HG03060 (cell line): ENCODE data around the gene LRRC4C.
A peak's percentile ranks its signal among the peaks of the same experiment; 100 is the strongest.

Source experiments
- ATAC-seq: cut with Tn5 transposase; IDR thresholded peaks from one replicate; pipeline ENCODE4 v1.9.1; 2021; ENCODE audit warnings: low read depth, moderate number of reproducible peaks; ENCODE audit not compliant: unreplicated experiment

Gene LRRC4C

DNA sequence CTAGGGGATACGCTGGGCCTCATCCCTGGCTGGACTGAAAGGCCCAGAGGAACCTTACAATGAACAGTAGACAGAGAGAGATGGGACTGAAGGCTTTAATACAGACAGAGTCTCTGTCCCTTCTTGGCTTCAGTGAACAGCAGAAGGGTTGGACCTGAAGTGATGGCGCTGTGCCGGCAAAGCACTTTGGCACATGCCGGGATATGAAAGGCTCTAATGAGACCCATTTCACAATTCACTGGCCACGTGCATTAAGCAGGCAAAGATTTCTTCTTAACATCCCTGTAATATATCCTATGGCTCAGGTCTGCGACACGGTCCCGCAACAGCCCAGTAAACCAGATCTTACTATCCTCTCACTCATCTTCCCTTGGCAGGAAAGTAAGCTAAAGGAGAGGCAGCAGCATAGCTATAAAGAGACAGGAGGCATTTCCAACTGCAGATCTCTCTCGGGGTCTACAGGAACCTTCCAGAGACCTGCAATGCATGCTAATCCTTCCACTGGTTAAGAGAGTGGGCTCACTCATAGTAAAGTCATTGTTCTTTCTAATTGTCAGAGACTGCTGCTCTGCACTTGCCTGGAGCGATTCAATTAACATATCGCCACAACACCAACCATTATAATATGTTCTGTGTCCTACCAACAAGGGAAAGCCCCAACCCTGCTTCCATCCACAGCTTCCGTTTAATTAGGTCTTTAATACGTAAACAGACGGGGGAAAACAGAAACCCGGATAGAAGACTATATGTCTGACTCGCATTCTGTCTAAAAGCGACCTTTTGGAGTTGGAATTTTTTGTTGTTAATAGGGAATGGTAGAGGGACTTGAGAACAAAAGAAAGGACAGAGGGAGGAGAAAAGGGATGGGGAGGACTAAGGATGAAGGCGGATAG, 1179.0 kb downstream of the LRRC4C start:
- ATAC-seq = no peak

DNA sequence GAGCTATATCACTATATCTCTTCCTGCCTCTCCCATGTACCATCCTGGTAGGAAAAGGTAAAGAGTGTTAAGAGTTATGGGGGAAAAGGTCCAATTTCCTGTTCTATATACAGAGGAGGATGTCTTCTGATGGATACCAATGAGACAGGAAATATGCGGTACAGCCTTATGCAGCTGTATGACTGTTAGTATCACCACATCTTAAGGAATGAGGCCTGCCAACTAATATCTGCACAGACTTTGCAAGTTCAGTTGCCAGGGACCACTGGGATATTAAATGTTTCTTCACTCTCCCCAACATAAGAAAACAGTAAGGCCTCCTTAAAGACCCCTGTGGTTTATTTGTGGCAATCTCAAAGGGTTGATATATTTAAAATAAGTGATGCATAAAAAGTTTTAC, 1182.5 kb downstream of the LRRC4C start:
- ATAC-seq = no peak

DNA sequence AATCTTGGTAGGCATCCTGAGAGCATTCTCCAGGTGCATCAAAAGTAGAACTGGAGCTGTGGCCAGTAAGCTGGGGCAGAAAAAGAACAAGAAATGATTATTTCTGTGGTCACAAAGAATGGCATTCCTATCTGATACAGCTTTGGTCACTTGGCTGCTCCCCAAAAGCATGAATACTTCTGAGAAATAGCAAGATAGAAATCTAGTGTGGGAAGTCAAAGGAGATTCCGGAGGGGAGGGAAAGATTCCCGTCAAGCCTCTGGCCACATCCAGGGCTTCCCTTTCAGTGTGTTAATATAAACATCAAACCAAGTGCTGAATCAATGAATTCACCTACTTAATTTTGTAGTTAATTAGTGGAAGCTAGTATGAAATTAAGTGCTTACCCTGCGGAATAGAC, 1185.4 kb downstream of the LRRC4C start:
- ATAC-seq = no peak

DNA sequence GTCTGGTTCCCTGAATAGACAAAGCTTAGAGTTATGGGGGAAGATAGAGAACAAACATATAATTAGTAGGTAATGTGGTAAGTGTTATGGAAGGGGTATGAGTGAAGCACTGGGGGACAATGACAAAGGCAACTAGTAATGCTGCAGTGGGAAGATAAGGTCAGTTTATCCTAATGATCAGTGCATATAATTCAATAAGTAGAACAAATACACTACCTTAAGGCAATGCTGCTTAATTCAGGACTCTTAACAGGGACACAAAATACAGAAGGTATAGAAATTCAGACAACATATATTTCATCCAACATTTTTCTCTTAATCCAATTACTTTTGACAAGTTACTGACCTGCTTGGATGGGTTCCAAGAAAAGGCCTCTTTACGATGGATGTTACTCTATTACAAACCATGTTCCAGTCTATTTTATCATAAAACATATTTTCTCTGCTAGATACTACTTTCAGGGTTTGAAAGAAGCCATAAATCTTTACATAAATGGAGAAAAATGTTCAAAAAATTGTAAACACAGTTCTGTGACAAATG, 1186.2 kb downstream of the LRRC4C start:
- no peak for ATAC-seq

DNA sequence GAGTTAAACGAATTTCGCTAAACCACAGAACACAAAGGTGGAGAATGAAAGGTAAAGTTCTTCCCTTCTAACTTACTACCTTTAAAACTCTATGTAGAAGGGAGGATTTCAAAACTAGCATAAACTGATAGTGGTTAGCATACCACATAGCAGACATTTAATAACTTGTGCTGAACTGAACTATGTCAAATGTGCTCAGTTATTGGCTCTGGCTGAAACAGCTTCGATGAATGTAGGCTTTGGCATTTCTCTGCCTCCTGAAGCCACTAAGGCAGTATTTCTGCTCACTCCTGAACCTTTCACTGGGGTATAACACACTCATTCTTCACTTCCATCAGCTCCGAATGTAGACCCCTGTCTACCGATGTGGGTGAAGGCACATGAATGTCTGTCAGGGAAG, 1188.1 kb downstream of the LRRC4C start:
- ATAC-seq = no peak

DNA sequence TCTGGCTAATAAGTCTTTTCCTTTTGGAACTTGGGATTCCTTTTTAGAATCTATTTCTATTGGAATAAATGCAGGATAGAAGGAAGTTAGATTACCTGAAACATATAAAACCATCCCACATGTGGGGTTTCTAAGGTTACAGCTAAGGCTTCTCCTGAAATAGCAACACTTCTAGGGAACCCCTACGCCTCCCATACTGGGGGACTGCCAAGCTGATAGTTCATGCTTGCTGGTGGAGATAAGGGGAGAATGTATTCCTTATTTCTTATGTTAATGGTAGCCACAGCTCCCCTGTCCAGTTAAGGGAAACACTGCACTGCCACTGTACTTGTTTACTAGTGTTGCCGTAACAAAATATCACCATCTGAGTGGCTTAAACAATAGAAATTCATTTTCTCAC, 1189.6 kb downstream of the LRRC4C start:
- no peak for ATAC-seq

DNA sequence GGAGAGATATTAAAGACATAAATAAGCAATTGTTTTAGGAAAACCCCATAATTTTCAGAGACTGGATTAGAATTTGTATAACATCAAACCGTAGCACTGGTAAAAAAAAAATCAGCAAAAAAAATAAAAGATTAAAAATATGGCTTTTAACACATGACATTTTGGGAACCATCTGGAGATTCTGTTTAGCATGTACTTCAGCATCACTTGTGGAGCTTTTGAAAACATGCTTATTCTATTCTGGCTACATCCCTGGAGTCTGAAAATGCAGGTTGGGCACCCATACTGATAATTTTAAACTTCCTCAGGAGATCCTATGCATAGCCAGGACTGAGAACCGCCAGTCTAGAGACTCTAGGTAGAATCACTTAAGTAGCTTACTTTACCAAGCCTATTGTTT, 1190.9 kb downstream of the LRRC4C start:
- ATAC-seq = no peak

DNA sequence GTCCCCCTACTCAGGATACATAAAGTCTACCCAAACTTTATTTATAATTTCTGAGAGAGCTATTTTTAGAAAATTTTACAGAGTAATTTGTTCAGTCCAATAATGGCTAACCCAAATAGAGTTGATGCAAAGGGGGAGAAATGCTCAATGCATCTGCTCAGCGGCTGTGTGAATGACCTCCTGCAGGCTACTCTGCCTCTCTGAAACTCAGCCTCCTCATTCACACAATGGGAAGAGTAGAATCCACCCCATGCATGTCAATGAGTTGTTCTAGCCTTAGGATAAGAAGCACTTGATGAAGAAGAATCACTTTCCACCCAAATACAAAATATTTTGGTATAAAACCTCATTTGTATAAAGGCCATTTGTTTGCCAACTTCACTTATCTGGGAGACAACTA, 1204.0 kb downstream of the LRRC4C start:
- no peak for ATAC-seq

DNA sequence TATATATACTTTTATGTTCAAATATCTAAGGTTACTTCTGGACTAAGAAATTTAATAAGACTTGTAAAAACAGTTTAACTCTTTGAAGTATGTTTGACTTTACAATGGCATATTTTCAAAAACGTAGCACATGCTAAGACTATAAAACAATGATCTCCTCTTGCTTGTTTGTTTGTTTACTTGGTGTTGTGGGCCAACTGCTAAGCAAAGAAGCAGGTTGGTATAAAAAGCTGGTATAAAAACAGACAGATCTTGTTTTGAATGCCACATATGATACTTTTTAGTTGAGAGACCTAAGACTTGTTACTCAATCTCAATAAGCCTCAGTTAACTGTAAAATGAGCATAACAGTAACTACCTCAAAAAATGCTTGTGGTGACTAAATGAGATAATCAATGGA, 1206.3 kb downstream of the LRRC4C start:
- no peak for ATAC-seq

DNA sequence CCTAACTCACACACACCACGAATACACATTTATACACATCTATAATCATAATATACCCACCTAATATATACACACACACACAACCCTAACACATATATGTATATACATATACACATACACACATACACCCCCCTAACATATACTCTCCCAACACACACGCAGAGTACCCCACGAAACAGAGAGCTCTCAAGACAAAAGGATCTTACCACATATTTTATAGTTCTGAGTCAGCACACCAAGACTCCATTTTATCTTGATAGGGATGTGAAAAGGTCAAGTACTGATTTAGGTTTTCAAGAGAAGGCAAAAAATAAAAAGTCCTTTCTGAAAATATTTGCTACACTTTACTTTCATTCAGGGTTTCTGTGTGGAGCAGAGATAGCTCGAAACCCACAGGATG, 1207.2 kb downstream of the LRRC4C start:
- no peak for ATAC-seq

DNA sequence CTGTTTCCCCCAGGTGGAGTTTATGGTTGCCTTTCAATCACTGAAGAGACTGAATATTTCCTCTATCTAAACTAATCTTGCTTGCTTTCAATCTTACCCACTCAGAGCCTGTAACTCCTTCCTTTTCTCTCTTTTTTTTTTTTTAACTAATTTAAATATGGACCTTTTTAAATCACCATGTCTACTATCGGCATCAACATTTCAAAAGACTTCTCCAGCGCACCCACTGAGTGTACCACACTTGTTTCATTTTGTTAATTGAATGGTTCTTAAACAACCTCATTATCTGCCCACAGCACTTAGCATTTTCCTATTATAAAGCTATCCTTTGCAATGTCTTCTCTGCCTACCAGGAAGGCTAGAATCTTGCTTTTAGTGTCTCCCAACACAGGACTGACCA, 1212.5 kb downstream of the LRRC4C start:
- ATAC-seq = no peak

DNA sequence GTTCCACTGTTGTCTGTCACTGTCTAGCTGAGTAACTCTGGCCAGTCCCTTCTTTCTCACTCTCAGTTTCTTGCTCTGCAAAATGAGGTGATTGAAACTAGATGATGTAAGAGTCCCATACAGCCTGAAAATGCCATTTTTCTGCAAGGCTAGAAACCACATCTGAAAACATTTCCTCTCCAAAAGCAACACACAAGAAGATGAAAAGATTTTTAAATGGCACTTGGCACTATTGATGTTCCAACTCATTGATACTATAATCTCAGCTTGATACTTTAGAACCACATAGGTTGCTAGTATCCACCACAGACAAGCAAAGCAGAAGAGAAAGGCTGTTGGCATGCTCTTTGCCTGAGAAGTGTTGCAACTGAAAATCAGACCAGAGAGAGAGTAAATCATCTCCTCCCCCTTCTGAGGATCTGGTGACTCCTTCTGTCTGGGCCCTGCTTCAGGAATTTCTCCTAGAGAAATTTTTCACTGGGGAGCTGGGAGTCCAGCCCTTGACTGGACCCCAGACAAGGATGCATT, 1217.9 kb downstream of the LRRC4C start:
- ATAC-seq = peak; percentile 99

DNA sequence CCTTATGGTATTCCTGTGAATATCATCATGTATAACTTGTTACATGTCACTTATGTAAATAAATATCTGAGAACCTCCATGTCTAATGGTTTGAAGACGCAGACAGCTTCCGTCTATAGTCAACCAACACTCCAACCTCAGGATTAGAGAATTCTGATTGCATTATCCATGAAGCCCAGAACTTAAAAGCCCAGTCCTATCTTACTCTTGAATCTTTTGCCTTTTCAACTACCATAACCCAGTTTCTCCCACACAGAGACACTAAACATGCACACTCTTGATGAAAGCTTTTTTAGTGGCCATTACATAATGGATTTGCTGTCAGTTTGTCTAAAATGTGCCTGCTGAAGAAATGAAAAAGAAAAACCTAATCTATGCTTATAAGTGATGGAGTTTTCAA, 1219.2 kb downstream of the LRRC4C start:
- ATAC-seq = no peak

DNA sequence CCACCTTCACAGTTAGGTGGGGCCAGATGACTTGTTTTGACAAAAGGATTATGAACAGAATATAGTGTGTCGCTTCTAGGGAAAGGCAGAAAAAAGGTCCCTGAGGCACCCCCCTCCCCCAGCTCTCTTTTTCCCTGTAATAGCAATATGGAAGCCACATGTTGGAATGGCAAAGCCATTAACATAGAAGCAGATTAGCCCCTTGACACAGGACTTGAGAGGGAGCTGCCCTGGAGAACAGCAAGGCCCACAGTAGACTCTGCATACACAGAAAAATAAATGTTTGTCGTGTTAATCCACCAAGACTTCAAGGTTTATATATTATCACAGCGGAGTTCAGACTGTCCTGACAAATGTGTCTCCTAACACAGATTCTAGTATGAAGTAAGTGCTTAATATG, 1222.9 kb downstream of the LRRC4C start:
- no peak for ATAC-seq

DNA sequence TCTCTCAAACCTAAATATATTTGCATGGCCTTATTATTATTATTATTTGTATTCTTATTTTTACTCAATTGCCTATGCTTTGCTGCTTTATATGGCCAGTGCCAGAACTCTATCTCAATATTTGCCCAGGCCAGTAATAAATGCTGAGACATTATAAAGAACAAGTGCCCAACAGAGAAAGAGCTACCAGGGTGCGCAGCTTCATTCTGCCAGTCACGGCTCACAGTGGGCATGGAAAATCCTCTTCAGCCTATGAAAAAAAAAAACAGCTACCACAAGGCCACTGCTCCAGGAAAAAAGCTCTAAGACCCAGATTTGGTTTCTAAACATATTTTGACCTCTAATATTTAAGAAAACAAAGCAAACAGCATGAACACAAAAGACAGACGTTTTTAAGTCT, 1223.6 kb downstream of the LRRC4C start:
- ATAC-seq = no peak

DNA sequence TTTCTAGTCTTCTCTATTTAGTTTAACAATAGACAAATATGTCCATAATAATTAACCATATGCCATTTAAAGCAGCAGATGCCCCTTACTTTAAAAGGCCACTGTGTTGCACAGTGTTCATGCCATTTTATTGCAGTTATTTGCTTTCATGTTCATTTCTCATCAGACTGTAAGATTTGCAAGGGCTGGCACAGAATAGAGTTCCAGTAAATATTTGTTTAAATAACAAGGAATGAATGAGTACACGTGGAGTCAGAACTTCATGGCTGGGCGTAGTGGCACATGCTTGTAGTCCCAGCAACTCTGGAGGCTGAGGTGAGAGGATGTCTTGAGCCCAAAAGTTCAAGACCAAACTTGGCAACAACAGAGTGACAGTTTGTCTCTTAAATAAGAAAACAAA, 1228.6 kb downstream of the LRRC4C start:
- no peak for ATAC-seq

DNA sequence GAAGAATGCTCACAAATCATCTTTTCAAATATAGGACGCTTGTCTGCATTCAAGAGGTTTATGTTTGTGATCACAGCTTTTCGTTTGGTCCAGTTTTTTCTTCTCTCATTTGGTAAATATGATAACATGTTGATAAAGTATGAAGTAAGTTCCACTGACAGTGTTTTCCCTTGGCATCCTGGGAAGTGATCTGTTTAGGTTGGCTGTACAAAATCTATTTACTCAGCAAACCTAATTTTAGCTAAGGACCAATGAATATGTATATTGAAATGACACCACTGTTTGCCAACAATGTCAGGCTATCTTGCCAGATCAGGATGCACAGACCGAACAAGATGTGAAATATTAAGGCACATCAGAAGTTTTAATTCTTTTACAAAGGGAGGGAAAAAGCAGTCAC, 1230.8 kb downstream of the LRRC4C start:
- ATAC-seq = no peak

DNA sequence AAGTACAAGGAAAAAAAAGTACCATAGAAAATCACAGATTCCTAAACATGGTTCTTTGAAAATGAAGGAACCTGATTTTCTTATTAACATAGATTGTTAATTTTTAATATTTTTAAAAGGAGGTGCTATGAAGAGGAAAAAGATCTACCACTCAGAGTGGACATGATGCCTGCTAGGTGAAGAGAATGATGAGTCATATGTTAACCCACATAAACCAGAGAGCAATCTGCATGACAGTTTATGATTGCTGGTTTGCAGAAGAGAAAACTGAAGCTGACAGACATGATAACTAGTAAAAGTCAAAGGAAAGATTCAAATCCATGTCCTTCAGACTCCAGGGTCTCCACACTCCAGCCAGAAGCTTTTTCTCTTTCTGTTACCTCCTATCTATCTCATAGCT, 1231.7 kb downstream of the LRRC4C start:
- peak; percentile 97 for ATAC-seq

DNA sequence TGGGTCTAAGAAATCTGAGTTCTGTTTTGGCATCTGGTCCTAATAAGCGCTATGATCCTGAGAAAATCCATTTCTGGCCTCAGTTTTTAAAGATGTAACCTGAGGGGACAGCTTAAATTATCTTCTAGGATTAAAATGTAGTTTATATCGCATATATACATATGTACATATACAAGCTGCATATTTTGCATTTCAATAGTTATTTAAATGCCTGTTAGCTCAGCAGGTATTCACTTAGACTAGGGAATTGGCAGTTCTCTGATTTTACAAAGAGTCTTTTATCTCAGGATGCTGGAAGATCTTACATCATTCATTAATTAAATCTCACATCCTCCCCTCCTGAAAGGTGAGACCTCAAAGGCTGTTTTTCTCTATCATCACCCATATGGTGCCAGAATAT, 1232.8 kb downstream of the LRRC4C start:
- no peak for ATAC-seq

DNA sequence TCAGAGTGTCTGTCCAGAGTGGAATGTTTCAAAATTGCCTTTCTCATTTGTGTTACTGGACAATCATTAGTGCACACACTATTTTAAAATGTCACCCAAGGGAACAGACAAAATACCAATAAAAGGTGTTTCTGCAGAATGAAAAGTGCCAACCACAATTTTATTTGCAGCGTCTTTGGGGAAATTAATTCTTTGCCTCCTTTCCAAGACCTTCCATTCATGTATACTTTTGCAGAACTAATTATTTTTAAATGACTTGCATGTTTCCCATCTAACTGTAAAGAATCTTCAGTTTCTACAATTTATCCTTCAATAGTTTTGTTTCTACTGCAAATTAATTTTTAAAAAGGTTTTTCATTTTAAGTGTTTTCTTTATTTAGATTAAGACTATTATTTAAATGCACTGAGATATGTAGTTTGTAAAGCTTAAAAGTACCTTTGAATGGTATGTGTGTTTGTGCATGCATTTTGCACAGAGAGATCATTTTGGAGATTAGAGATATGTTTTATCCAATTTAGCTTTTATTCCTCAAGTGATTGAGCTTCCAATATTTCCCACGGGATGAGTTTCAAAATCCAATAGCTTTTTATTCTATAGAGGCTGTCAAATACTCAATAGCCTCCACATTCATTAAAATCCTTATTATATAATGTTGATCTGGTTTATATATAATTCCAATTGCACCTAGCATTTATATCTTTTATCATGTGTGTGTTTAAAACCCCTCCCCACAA, 1235.7 kb downstream of the LRRC4C start:
- ATAC-seq = no peak

DNA sequence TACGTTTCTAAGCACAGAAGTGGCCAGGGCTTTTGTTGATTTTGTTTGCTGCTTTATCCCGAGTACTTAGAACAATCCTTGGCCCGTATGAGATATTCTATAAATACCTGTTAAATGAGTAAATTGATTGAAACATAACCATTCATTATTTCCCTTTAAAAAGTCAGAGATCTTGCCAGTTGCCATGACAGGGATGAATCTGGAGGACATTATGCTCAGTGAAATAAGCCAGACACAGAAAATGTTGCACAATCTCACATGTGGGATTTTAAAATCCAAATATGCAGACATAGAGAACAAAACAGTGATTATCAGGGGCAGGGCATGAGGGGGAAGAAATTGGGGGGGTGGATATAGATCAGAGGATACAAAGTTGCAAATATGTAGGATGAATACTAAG, 1240.1 kb downstream of the LRRC4C start:
- no peak for ATAC-seq
